HT-29 (cell line): ENCODE data around the gene SHC2. TPM values are rescaled to one million over a fixed set of nuclear protein-coding genes. Genes with fewer than 3 reads are reported as not detected.
"Not testable (repeated sequence)": the region's sequence is repeated elsewhere in the genome, so short reads cannot be mapped to it uniquely, and the experiment has no call there.

ENCODE experiments used
- DNase-seq: peaks from one replicate; pipeline ENCODE4 v3.0.0-alpha.2; 2015; ENCODE audit warnings: low spot score
- total RNA-seq: library from RNA; depleted of rRNA; stranded (reverse); fragments of >200 nt; shearing (Covaris generic); gene quantifications from 2 replicates; pipeline ENCODE4 v1.2.3, GENCODE V29; 2014

Gene SHC2
- total RNA-seq, 1 experiment from 2014 or later: not detected

DNA sequence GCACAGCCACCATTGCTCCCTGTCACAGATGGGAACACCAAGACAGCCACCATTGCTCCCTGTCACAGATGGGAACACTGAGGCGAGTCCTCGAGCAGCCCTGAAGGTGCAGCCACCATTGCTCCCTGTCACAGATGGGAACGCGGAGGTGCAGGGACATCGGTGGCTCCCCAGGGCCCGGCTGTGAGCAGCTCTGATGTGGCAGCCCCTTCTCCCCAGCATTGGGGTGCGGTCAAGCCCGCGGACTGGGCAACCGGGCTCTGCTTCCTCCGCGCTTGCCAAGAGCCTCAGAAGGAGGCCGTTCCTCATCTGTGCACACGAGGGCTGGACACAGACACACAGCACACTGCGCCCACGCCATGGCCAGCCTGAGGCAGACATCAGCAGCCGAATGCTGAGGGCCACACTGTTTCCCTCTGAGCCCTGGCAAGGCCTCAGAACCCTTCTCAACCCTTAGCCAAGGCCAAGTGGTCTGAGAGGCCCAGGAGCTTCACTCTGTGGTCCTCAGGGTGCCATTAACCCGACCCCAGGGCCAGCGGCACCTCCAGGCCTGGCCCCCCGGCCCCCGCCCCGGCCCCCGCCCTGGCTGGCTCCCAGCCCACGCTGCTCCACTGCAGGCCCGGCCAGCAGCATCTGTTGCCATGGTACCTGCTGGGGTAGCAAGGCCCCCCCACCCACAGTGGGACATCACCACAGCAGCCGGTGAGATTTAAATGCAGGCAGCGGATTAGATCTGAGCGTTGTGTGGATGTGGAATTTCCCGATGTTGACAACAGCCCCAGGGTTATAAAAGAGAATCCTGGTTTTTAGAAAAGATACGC lies 70.2 kb downstream of the SHC2 start:
- DNase-seq: no peak

DNA sequence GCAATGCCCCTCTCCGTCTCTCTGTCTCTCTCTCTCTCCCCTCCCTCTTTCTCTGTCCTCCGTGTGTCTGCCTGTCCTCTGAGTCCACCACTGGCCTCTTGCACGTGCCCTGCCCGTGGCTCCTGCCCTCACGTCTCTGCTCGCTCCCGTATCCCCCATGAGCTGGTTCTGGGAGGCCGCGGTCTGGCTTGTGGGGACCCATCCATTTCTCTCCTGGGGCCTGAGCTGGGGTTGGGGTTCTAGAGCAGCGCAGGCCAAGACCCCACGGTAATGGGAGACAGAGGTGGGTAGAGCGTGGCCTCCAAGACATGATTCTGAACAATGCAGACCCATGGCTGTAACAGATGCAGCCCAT lies 70.9 kb downstream of the SHC2 start:
- no peak for DNase-seq

DNA sequence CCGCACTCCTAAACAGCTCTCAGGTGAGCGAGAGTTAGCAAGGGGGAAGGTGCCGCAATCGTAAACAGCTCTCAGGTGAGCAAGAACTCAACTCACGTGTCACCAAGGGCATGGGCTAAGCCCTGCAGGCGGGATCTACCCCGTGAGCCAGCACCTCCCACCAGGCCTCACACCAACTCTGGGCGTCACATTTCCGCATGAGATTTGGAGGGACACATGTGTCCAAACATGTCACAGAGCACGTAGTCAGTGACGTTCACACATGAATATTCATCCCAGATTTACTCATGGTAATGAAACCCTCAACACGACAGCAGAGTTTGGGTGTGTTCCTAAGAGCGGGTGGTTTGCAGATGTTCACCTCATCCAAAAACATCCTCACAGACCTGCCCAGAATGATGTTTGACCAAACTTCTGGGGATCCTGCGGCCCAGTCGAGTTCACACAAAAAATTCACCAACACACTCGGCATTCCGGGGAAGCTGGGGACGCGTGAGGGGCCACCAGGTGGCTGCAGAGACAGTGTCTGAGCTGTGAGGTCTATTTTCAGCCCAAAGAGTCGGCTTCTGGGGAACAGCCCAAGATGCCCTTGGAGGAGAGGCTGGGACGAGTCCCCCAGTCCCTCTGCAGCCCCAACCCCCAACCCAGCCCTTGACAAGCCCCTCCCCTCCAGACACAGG lies 71.4 kb downstream of the SHC2 start:
- no peak for DNase-seq

DNA sequence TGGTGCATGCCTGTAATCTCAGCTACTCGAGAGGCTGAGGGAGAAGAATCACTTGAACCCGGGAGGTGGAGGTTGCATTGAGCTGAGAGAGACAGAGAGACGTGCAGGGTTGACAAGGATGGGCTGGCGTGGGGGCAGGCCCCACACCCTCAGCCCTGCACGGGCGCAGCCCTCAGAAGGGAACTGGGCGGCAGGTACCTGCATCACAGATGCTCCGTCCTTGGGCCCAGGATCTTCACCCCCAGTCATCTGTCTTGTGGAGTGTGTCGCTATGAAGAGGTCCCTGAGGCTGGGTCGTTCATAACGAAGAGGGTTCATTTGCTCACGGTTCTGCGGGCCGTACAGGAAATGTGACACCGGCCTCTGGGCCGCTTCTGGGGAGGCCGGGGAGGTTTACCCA lies 72.1 kb downstream of the SHC2 start:
- no peak for DNase-seq

DNA sequence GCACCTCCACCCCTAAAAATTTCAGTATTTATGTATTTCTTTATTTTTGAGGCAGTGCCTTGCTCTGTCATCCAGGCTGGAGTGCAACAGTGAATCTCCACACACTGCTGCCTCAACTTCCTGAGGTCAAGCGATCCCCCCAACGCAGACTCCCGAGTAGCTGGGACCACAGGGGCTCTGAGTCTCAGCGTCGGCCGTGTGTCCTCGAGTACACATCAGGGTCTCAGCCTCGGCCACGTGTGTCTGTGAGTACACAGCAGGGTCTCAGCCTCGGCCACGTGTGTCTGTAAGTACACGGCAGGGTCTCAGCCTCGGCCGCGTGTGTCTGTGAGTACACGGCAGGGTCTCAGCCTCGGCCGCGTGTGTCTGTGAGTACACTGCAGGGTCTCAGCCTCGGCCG lies 73.1 kb downstream of the SHC2 start:
- DNase-seq: no peak

DNA sequence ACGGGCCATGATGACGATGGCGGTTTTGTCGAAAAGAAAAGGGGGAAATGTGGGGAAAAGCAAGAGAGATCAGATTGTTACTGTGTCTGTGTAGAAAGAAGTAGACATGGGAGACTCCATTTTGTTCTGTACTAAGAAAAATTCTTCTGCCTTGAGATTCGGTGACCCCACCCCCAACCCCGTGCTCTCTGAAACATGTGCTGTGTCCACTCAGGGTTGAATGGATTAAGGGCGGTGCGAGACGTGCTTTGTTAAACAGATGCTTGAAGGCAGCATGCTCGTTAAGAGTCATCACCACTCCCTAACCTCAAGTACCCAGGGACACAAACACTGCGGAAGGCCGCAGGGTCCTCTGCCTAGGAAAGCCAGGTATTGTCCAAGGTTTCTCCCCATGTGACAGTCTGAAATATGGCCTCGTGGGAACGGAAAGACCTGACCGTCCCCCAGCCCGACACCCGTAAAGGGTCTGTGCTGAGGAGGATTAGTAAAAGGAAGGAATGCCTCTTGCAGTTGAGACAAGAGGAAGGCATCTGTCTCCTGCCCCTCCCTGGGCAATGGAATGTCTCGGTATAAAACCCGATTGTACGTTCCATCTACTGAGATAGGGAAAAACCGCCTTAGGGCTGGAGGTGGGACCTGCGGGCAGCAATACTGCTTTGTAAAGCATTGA lies 74.1 kb downstream of the SHC2 start:
- not testable (repeated sequence) for DNase-seq

DNA sequence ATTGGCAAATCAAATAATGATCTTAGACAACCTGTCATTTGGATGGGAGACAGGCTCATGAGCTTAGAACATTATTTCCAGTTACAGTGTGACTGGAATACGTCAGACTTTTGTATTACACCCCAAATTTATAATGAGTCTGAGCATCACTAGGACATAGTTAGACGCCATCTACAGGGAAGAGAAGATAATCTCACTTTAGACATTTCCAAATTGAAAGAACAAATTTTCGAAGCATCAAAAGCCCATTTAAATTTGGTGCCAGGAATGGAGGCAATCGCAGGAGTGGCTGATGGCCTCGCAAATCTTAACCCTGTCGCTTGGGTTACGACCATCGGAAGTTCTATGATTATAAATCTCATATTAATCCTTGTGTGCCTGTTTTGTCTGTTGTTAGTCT lies 74.6 kb downstream of the SHC2 start:
- DNase-seq: not testable (repeated sequence)

DNA sequence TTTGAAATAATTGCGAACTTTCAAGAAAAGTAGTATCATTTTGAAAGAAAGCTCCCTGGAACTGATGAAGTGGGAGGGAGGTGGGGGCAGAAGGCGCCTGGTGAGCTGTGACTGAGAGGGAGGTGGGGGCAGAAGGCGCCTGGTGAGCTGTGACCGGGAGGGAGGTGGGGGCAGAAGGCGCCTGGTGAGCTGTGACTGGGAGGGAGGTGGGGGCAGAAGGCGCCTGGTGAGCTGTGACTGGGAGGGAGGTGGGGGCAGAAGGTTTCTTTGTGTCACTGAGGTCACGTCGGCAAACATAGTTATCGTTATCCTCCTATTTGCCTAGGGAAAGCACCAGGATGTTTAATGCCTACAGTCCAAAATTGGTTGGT lies 76.0 kb downstream of the SHC2 start:
- no peak for DNase-seq

DNA sequence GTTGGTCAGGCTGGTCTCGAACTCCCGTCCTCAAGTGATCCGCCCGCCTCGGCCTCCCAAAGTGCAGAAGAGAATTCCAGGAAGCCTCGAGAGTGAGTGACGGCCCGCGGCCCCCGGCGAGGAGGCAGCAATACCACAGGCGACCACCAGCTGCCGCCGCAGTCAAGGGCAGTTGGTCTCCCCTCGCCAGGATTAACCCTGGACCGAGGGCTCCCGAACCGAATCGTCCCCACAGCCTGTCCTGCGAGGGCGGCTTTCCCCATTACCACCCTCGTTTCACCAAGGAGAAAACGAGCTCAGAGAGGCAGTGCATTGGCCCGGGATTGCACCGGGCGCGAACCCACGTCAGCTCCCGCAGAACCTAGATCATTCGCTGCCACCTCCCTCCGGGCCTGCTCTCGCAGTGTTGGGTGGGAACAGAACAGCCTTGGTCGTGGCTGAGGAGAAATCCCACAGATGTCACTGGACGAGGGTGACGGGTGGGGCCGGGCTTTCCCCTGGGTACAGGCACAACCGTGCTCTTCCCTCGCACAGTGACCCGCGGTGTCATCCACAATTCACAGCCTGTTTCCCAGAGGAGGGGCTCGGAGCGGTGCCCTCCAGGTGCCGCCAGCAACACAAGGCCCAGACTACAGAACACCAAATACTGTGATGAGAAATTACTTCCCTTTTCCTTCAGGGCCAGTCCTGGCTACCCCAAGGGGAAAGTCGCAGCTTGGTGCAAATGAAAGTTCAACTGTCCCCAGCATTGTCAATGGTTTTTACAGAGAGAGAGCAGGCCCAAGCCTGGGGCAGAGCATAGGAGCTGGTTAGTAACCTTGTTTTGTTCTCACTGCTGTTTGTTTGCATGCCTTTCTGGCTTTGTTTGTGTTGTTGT lies 76.7 kb downstream of the SHC2 start:
- DNase-seq: no peak

DNA sequence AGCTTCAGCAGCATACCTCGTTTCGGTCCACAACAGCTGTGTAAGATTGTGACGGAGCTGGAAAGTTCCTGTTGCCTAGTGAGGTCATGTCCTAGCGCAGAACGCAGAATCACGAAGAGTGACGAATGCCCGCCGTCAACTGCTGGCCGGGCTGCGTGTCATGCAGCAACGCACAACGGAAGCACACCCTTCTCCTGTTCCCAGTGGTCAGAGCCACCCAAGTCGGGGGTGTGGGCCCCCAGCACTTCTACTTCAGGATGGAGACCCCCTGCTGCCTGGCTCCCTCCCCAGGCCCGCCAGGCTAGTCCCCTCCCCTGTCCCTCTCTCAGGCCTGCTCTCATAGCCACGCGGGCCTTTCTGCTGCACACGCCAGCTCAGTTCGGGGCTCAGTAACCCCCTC lies 77.8 kb downstream of the SHC2 start:
- no peak for DNase-seq

DNA sequence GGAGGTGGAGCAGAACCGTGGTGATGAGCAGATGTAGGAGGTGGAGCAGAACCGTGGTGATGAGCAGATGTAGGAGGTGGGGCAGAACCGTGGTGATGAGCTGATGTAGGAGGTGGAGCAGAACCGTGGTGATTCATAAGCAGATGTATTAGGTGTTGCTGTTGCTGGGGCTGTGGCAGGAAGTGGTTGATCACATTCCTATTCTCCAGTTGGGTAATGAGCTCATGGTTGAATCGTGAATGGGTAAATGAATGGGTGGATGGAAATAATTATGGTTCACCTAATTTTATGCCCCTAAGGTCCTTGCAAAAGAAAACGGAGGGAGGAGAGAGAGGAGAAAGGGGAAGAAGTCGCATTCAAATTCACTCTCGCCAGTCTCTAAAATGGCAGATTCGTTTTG lies 78.3 kb downstream of the SHC2 start:
- not testable (repeated sequence) for DNase-seq

DNA sequence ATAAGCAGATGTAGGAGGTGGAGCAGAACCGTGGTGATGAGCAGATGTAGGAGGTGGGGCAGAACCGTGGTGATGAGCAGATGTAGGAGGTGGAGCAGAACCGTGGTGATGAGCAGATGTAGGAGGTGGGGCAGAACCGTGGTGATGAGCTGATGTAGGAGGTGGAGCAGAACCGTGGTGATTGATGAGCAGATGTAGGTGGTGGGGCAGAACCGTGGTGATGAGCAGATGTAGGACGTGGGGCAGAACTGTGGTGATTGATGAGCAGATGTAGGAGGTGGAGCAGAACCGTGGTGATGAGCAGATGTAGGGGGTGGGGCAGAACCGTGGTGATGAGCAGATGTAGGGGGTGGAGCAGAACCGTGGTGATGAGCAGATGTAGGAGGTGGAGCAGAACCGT lies 78.9 kb downstream of the SHC2 start:
- not testable (repeated sequence) for DNase-seq

DNA sequence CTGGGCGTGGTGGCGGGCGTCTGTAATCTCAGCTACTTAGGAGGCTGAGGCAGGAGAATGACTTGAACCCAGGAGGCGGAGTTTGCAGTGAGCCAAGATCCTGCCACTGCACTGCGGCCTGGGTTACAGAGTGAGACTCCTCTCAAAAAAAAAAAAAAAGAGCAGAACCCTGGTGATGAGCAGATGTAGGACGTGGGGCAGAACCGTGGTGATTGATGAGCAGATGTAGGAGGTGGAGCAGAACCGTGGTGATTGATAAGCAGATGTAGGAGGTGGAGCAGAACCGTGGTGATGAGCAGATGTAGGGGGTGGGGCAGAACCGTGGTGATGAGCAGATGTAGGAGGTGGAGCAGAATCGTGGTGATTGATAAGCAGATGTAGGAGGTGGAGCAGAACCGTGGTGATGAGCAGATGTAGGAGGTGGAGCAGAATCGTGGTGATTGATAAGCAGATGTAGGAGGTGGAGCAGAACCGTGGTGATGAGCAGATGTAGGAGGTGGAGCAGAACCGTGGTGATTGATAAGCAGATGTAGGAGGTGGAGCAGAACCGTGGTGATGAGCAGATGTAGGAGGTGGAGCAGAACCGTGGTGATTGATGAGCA lies 80.1 kb downstream of the SHC2 start:
- DNase-seq: not testable (repeated sequence)

DNA sequence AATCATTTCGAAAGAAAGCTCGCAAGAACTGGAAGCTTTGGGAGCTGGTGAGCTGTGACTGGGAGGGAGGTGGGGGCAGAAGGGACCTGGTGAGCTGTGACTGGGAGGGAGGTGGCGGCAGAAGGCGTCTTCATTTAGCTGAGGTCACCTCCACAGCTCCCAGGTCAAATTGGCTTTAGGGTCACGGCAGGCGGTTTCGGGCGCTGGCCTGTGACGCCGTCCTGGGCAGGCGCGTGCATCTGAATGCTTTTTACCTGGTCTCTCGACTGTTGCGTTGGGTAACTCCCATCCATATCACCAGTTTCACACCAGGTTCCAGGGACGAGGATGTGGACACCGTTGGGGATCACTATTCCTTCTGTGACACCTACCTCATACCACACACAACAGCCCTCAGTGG lies 81.0 kb downstream of the SHC2 start:
- DNase-seq: no peak

DNA sequence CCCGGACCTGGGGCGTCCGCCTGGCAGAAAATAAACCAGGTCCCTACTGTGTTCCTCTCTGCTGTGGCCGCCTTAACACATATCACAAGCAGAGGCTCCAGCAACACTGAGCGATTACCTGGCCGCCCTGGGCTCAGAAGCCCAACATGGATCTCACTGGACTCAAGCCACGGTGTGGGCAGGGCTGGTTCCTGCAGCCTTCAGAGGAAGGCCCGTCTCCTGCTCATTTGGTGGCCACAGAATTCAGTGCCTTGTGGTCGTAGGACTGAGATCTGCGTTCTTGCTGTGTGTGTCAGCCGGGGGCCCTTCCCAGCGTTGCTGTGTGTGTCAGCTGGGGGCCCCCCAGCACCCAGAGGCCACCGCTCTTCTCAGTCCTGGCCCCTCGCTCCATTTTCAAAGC lies 82.1 kb downstream of the SHC2 start:
- no peak for DNase-seq

DNA sequence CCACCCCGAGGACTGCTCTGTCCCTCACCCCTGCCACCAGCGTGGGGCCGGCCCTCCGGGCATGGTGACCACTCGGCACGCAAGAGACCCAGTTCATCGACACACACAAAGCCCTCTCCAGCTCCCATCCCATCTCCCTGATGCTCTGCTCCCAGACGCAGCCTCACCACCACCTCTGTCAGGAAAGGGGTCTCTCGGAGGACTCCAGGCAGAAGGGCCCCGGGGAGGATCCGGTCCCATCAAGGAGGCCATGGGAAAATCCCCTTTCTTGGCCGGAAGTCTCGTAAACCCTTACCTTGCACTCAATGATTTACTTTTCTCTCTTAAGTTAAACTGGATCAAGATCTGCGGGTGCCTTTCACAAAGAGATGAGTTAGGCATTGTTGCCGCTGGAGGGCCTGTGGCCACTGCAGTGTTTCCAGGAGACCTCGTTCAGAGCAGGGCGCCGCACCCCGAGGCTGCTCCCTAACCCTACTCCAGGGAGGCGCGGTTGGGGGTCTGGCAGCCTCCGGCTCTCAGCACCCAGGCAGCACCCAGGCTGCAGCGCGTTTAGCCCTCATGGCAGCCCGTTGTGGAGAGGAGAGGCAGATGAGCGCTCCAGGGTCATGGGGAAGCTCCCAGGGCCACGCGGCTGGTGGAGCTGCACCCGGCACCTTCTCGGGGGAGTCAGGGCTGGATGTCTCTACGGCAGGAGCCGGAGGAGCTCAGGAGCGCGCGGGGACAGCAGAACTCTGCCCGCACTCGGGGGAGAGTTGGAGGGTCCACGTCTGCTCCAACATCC lies 82.8 kb downstream of the SHC2 start:
- no peak for DNase-seq

DNA sequence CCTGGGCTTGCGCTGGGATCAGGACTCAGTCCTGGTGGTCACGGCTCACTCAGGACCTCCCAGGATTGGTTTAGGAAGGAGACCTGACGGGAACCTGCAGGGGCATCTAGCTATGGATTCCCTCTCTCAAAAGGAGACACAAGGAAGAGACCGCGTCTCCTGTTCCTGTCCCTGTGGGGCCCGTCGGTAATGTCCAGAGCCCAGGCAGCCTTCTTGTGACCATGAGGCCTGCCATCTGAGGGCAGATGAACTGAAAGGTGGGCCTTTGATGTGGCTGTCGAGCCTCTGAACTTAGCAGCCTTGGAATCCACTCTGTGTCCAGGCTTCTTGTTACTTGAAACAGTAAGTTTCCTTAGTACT lies 84.7 kb downstream of the SHC2 start:
- DNase-seq: no peak

DNA sequence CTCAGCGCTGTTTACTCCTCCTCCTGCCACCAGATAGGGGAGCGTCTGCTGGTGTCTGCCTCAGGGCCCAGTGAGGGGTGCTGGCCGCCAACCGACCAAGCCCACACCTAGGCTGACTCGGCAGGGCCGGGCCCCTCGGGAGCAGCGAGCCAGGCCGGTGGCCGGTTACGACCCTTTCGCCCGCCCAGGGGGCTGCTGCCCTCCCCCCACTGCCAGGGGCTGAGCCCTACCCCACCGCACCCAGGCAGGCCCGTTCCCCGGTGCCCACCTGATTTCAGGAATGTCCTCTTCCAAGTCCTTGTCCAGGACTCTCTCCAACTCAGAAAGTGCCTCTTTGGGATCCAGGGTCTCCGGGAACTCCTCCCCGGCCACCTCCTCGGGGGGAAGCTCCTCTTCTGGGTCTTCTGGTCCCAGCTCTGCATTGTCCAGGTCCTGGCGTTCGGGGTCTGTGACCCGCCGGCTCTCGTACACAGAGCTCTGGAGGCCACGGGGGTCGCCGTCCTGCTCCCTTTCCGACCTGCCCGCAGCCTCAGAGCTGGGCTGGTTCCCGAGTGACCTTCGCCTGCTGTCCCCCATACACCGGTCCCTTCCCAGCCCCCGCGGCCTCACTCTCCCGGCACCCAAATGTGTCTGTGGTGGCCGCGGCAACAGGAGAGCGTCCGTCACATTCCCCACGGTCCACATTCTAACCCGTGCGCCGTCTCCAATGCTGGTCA lies 85.3 kb downstream of the SHC2 start:
- no peak for DNase-seq

DNA sequence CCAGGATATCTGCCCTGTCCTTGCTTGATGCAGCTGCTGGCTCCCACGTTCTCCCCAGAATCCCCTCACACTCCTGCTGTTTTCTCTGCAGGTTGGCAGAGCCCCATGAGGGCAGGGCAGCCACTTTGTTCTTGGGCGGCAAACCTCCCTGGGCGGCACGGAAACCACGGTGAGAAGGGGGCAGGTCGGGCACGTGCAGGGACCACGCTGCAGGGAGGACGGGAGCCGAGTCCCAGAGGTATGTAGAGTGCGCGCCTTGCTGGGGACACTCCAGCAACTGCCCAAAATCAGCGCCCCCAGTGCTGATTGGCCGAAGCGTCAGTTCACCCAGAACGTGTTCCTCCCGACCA lies 86.0 kb downstream of the SHC2 start:
- no peak for DNase-seq
